HG02840 (cell line): ENCODE results near the gene SALL1.

Experiments used
- ATAC-seq: cut with Tn5 transposase; IDR thresholded peaks from one replicate; pipeline ENCODE4 v1.9.1; 2021; ENCODE audit warnings: mild to moderate bottlenecking, moderate library complexity, moderate number of reproducible peaks; ENCODE audit not compliant: unreplicated experiment, low FRiP score

Gene SALL1

GRCh38 chr16:51159296-51159695 is 8.2 kb upstream of the SALL1 start:
- ATAC-seq: no peak

DNA sequence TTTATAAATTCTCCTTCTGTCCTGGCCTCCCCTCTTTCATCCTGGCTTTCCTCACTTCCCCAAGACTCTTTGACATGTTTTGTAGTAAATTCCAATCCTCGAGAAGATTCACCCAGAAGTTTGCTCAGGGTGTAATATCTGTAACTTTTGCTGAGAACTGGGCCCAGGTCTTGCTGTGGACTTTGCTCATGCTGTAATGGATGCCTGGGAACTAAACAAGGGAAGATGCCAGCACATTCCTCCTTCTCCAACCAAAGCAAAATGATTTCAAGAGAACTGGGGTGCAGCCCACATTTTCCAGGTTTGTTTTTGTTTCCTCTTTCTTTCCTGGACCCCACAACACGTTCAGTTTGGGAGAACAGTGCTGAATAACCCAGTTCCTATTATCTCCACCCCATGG is 6.6 kb upstream of the SALL1 start:
- ATAC-seq: no peak

DNA sequence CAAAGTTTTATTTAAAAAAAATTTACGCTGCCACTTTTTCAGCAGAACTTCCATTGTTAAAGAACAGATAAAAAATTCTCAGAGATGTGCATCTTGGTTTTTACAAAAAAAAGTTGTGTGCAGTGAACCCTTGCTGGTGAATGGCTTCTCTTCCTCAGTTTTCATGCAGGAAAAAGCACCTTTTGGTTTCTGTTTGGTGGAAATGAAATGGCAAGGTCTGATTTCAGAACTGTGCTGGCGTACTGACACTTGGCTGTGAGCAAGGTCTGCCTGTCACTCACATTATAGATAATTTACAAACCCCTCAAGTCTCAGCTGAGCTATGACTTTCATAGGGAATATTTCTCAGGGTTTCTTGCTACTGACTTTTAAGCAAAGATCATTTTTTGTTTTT is 5.7 kb upstream of the SALL1 start:
- ATAC-seq: no peak

DNA sequence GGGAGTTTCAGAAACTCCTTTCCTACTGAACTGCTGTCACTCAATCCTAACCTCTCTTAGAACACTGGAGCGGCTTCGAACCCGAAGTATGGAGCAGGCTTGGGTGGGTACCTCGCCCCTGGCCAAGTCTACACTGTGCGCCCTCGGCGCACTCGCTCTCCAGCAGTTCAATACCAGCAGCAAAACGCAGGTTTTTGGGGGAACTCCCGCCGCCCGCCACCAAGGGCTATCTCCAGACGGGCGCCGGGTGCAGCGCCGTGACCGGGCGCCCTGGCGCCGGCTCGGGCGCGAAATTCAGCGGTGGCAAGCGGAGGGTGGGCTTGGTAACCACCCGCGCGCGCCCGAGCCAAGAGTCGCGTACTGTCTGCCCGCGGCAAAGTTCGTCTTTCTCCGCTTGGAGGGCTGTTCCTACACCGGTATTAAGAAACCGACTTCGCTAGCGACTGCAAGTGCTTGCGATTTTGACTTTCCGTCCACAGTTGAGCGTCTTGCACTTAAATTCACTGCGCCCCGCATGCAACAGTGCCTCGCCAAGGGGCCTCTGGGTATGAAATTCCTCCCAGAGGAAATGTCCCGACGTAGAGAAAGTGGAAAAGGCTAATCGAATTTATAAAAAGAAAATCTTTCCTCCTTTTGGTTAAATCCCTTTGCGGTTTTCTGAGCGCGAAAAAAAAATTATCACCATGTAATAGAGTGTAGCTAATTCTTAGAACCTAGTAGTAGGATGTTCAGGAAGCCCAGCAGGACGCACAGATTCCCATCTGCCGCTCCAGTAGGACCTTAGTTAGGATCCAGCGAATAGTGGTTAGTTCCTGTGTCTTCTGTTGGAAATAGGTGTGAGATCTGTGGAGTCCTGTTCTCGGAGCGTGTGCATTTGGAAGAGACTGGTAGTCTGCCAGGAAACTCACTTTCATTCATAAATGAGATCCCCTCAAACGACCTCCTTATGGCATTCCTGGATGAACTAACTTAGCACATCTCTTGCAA is 5.0 kb upstream of the SALL1 start:
- ATAC-seq: no peak

- no peak for ATAC-seq
These were observed 4.1 kb upstream of the SALL1 start for GRCh38 chr16:51155199-51155607.

DNA sequence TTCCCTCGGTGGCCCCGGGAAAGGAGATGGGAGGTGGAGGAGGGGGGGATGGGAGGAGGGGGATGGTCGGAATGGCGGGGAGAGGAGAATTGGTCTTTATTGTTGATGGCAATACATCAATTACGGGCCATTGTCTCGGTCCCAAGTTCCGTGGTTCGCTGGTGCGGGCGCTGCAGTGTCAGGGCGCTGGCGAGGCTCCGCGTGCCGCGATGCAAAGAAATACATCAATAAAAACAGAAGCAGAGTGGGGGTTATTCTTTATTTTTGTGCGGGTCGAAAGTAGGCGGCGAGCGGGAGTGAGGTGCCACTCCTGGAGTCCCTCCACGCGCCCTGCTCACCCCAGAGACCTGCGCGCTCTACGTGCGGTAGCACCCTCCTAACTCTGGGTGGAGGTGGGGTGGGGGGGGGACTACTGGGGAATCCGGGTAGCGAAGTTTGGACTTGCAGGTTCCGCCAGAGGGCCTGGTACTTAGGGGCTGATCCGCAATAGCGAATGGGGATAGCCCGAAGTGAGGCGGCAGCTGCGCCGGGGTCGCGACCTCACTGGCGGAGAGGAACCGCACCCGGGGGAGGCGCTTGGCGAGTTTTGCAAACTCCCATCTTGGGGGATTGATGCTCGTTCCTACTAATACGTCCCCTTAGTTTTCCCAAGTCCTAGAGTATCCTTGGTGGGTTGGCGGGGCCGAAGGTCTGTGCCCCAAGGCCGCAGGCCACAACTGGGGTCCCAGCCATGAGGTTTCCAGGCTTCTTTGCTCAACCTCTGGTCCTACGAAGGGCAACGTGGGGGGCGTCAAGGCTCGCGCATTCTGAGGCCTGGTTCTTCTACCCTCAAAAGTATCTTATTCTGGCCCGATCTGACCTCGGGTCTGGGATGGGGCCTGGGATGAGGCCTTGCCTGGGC is 3.5 kb upstream of the SALL1 start:
- no peak for ATAC-seq

DNA sequence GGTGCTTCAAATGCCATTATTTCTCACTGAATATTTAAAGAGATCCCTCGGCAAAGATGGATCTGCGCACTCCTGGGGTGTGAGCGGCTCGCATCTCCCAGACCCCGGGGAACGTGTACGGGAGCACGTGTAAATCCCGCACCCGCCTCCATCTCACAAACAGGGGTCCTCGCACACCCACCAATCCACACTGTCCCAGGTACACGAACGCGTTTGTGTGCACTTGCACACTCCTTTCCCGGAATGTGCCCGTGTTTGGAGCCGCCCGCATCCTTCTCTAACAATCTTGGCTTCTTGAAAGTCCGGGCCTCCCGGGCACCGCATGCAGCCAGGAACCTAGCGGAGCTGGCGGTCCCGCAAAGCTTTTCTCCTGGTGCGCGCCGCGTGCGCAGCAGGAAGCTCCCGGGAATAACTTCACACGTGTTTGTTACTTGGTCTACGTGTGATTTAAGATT is 2.5 kb upstream of the SALL1 start:
- no peak for ATAC-seq

DNA sequence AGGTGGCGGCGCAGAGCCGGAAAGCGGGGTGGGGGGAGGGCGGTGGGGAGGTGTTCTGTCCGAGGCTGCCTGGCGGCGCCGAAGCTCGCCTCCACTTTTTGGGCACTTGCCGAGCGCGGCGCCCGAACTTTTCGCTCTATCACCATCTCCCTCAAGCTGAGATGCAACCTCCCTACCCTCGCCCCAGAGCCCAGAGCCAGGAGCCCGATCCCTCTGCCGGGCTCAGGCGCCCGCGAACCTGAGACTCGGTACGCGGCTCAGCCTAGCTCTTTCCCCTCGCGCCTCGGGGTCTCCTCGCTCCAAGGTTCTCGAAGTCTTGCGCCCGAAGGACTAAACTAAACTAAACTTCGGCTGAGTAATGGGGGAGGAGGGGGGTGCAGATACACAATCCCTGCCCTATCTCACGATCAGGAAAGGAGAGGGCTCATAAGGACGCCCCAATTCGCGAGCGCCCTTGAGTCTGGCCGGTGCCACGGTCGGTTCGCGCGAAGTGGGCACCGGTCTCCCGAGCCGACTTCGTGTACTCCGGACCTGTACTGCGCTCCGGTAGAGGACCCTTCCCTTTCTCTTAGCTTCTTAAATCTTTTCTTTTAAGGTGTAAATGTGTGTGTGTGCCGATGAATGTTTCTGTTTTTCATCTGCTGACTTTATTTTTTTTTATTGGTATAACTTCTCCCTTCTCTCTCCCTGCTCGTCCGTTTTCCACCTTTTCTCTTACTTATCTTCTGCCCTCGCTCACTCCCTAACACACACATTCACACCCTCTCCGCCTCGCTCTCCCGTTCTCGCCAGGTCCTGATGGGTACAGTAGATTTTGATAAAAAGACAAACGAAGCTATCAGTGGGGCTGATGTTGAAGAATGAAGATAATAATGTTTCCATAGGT is 1.9 kb upstream of the SALL1 start:
- no peak for ATAC-seq

DNA sequence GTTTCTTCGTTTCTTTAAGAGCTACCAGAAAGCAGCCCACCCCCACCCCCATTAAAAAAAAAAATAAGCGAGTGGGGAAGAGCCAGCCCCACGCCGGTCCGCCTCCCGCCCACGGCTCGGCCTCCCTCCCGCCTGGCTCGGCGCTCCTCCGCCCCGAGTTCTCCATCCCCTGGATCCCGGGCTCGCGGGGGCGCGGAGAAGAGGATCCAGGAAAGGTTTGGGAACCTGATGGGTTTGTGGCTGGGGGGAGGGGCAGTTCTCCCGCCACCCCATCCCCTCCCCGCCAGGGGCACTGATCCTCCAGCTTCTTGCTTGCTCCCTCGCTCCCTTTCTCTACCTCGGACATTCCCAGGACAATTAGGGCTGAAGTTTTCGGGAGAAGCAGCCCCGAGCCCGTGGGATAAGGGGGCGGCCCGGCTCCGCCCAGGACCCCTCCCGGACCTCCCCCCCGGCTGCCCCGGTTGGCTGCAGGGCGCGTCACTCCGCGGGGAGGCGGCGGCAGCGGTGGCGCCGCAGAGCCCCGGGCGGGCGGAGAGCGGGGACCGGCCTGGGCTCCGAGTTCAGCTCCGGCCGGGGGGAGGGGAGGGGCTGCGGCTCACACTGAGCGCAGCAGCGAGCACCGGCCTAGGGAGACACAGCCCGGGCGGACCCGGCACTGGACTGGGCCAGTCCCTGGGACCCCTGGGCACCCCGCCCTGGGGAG is 1.0 kb upstream of the SALL1 start:
- no peak for ATAC-seq

- ATAC-seq: no peak
These were observed 428 bp upstream of the SALL1 start for GRCh38 chr16:51151435-51151960.

DNA sequence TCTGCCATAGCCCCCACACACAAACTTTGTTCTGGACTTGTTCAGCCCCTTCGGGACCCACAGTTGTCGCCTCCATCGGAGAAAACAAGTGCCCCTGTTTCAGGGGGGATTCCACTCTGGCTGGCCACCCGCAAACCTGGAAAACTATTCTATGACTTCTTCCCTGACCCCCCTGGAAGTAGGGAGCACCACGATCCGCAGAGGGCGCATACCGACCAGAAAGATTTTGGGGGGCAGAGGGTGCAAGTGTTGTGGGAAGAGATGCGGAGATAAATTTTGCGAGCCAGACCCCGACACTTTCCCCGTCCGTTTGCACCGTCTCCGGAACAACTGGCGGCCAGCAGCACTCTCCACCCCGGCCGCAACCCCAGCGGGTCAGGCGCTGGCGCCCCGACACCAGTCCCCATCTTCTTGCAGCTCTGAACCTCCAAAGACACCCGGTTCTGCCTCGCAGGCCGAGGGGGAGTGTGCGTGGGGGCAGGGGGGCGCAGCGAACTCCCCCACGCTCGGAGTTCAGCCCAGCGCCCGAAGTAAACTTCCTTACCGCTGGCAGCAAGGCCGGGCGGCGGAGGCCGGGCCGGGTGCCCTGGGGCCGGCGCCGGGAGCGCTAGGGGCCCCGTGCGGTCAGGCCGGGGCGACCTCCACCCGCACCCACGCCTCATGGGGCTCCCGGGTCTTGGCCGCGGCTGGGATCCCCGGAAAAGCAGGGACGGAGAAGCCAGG is 744 bp downstream of the SALL1 start:
- no peak for ATAC-seq

- ATAC-seq: no peak
These were observed 1.3 kb downstream of the SALL1 start for GRCh38 chr16:51149721-51150164.

- no peak for ATAC-seq
These were observed 1.8 kb downstream of the SALL1 start for GRCh38 chr16:51149251-51149661.

GRCh38 chr16:51148678-51149228 is 2.3 kb downstream of the SALL1 start:
- no peak for ATAC-seq

DNA sequence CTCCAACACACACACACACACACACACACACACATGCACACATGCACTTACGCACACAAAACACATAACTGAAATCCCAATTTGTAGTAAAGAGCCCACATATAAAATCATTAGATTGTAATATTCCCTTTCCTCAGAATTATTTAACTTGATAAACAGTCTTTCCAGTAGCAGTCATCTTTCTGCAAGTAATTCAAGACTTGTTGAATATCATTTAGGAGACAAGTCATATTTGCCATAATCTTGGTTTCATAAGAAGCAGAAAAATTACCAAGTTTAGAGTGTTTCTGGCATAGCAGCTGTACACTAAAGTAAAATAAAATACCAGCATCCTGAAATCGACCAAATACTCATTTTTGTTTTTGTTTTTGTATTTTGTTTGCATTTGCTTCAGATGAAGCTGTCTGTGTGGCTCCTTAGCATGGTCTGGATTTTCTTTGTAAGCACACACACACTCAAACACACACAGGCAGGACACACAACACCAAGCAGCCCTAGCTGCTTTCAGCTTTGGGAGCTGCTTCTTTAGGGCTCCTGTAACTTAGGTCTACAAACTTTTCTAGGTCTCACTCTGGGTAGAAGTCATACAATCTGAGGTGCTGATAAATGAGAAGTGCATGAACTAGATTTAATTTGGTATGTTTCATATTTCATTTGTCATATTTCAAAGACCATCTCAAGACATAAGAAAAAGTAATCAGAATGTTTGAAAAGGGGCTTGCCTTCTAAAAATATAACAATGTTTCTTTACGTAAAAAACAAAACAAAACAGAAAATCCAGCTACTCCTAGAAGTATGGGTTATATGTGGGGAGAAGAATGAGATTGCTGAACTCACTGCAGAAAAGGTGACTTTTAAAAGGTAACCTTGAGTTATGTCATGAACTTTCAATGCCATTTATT is 3.0 kb downstream of the SALL1 start:
- ATAC-seq: no peak

- no peak for ATAC-seq
These were observed 4.7 kb downstream of the SALL1 start for GRCh38 chr16:51146256-51146924.

DNA sequence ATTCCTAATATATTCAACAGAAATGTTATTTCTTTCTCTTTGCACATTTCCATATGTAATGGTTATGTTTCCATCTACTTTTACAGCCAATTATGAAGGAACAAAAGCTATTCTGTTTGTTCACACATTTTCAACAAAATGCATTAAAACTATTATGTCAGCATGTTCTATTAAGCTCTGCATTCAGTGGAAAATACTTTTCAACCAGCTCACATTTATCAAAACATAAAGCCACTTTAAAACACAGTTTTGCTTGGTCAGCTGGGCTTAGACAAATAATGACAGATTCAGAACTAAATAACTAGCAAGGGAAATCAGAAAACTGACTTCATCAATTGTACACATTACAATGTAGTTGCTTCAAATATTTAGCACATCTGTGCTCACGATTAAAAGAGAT is 6.9 kb downstream of the SALL1 start:
- no peak for ATAC-seq
